HCT116 (cell line): ENCODE measurements around the gene PSMC2. TPM values are rescaled to one million over a fixed set of nuclear protein-coding genes. Genes with fewer than 3 reads are reported as not detected.

Experiments used
- ATAC-seq: fragments of 200-7000 bp; cut with Tn5 transposase; 2 replicates; pipeline ENCODE4 v1.9.1; 2020; ENCODE audit warnings: mild to moderate bottlenecking, moderate library complexity
- BruUV-seq: library from RNA; stranded (reverse); fragments of 400-500 nt; replicated peaks from 2 replicates; lab custom pipeline; 2021; lab: Mats Ljungman, UMichigan
- CTCF ChIA-PET: fragments of 300-600 bp; sonication (Branson Sonifier 250); formaldehyde crosslinking; loops from one replicate; lab custom pipeline; 2021; ENCODE audit warnings: antibody characterized with exemption; lab: Charles Lee
- POLR2A ChIA-PET: fragments of 300-600, 350-600 bp; sonication (Branson Sonifier 250); formaldehyde crosslinking; loops from one replicate; lab custom pipeline; 2021; ENCODE audit warnings: antibody characterized with exemption; lab: Charles Lee
- RAD21 ChIA-PET, 2 experiments: fragments of 300-600 bp; sonication (Branson Sonifier 250); formaldehyde crosslinking; loops; one replicate each; lab custom pipeline; 2023; ENCODE audit warnings: low total read pairs in 2 of 2; ENCODE audit not compliant: uncharacterized antibody in 2 of 2, unreplicated experiment in 2 of 2, low non-redundant PET in 1 of 2; lab: Charles Lee
- DNase-seq: peaks from one replicate; pipeline ENCODE4 v3.0.0-alpha.2; 2010; ENCODE audit warnings: low read depth, low spot score
- H2AFZ ChIP-seq: fragments of 200-600 bp; shearing (Covaris generic), sonication (generic); 2 replicates; pipeline ENCODE4 v1.6.1; 2017; ENCODE audit warnings: low read depth, mixed run types, mixed read lengths, antibody characterized with exemption, low read length; ENCODE audit not compliant: poor library complexity, severe bottlenecking
- H3K27ac ChIP-seq: 2 replicates; pipeline ENCODE4 v1.5.1; 2012; ENCODE audit warnings: low read depth, low read length
- H3K27me3 ChIP-seq: fragments of 200-600 bp; sonication (generic); 2 replicates; pipeline ENCODE4 v1.6.1; 2016; ENCODE audit warnings: mixed run types, low read length, mixed read lengths; ENCODE audit not compliant: insufficient read depth
- H3K36me3 ChIP-seq, 2 experiments: fragments of 200-500 bp in 1 of 2; fragments of 200-600 bp in 1 of 2; sonication (Bioruptor generic) in 1 of 2; sonication (generic) in 1 of 2; 2 replicates each; pipeline versions ENCODE4 v1.5.1 to v1.6.1; 2014 to 2016; ENCODE audit warnings: low read length in 2 of 2, inconsistent platforms in 1 of 2, mixed read lengths in 1 of 2, mixed run types in 1 of 2; ENCODE audit not compliant: insufficient read depth in 2 of 2, control insufficient read depth in 1 of 2
- H3K4me1 ChIP-seq, 2 experiments: fragments of 200-600 bp in 1 of 2; sonication (generic) in 1 of 2; 2 replicates each; pipeline versions ENCODE4 v1.5.1 to v1.6.1; 2012 to 2017; ENCODE audit warnings: low read length in 2 of 2, inconsistent platforms in 1 of 2, mild to moderate bottlenecking in 1 of 2, mixed read lengths in 1 of 2, mixed run types in 1 of 2, moderate library complexity in 1 of 2; ENCODE audit not compliant: insufficient read depth in 2 of 2, control insufficient read depth in 1 of 2
- H3K4me2 ChIP-seq: fragments of 200-600 bp; sonication (generic); 2 replicates; pipeline ENCODE4 v1.6.1; 2017; ENCODE audit warnings: mixed run types, low read length, mixed read lengths
- H3K4me3 ChIP-seq, 2 experiments: fragments of 200-600 bp in 1 of 2; sonication (generic) in 1 of 2; replicated peaks in 1 of 2; 2 replicates each; pipeline ENCODE4 v1.5.1; 2011 to 2016; ENCODE audit warnings: low read length in 2 of 2, control low read depth in 1 of 2, low read depth in 1 of 2, mild to moderate bottlenecking in 1 of 2, mixed read lengths in 1 of 2, mixed run types in 1 of 2
- H3K79me2 ChIP-seq: fragments of 200-600 bp; sonication (generic); 2 replicates; pipeline ENCODE4 v1.6.1; 2017; ENCODE audit warnings: mild to moderate bottlenecking, mixed run types, low read length, moderate library complexity, mixed read lengths; ENCODE audit not compliant: insufficient read depth
- H3K9ac ChIP-seq: fragments of 200-600 bp; sonication (generic); 2 replicates; pipeline ENCODE4 v1.6.1; 2016; ENCODE audit warnings: low read length, mixed read lengths
- H3K9me2 ChIP-seq: fragments of 200-600 bp; sonication (generic), shearing (Covaris generic); 2 replicates; pipeline ENCODE4 v1.6.1; 2017; ENCODE audit warnings: mixed run types, mild to moderate bottlenecking, moderate library complexity; ENCODE audit not compliant: insufficient read depth
- H3K9me3 ChIP-seq, 2 experiments: fragments of 200-500 bp in 1 of 2; fragments of 200-600 bp in 1 of 2; sonication (Bioruptor generic) in 1 of 2; sonication (generic) in 1 of 2; 2 replicates each; pipeline ENCODE4 v1.6.1; 2014 to 2017; ENCODE audit warnings: low read length in 2 of 2, mixed read lengths in 2 of 2, inconsistent platforms in 1 of 2, low read depth in 1 of 2, mild to moderate bottlenecking in 1 of 2, mixed run types in 1 of 2, moderate library complexity in 1 of 2; ENCODE audit not compliant: control insufficient read depth in 1 of 2, insufficient read depth in 1 of 2
- H4K20me1 ChIP-seq: fragments of 200-600 bp; sonication (generic), shearing (Covaris generic); 2 replicates; pipeline ENCODE4 v1.6.1; 2017; ENCODE audit warnings: mixed run types, mild to moderate bottlenecking, moderate library complexity; ENCODE audit not compliant: insufficient read depth
- CBX3 ChIP-seq: IDR thresholded peaks from 2 replicates; pipeline ENCODE4 v1.6.1; 2012; ENCODE audit warnings: low read depth
- EGR1 ChIP-seq: IDR thresholded peaks from 2 replicates; pipeline ENCODE4 v1.6.1; 2012; ENCODE audit warnings: low read depth
- EZH2phosphoT487 ChIP-seq: fragments of 200-600 bp; IDR thresholded peaks from 2 replicates; pipeline ENCODE4 v1.6.1; 2018; ENCODE audit warnings: antibody characterized with exemption, borderline replicate concordance
- FOSL1 ChIP-seq: IDR thresholded peaks from 2 replicates; pipeline ENCODE4 v1.6.1; 2012; ENCODE audit warnings: low read depth
- POLR2A ChIP-seq: IDR thresholded peaks from 2 replicates; pipeline ENCODE4 v1.7.0; 2011; ENCODE audit warnings: borderline replicate concordance; ENCODE audit not compliant: insufficient read depth, insufficient read length; ENCODE audit errors: extremely low read depth
- POLR2AphosphoS5 ChIP-seq: IDR thresholded peaks from 2 replicates; pipeline ENCODE4 v1.6.1; 2011; ENCODE audit warnings: mild to moderate bottlenecking, low read depth, low read length, moderate library complexity
- RAD21 ChIP-seq: IDR thresholded peaks from 2 replicates; pipeline ENCODE4 v1.6.1; 2012; ENCODE audit warnings: low read depth, mild to moderate bottlenecking
- SIN3A ChIP-seq: IDR thresholded peaks from 2 replicates; pipeline ENCODE4 v1.6.1; 2012; ENCODE audit warnings: low read depth
- TCF7L2 ChIP-seq: IDR thresholded peaks from 2 replicates; pipeline ENCODE4 v1.7.0; 2011; ENCODE audit warnings: borderline replicate concordance, inconsistent platforms; ENCODE audit not compliant: insufficient read depth, insufficient read length; ENCODE audit errors: extremely low read depth
- ZFX ChIP-seq: fragments of 450-650 bp; IDR thresholded peaks from 2 replicates; pipeline ENCODE4 v1.6.1; 2017
- intact Hi-C: fragments of 100-400 bp; cut with micrococcal nuclease; formaldehyde crosslinking; loops from 2 replicates; pipeline ENCODE4 v1.10.0; 2022
- total RNA-seq: library from RNA; stranded (reverse); gene quantifications from one replicate; pipeline ENCODE4 v1.2.1, GENCODE V29; 2021; ENCODE audit not compliant: unreplicated experiment
- TF ChIP-seq, protein P1 (sequence below): IDR thresholded peaks from 2 replicates; pipeline ENCODE4 v1.6.1; 2011; ENCODE audit warnings: mild to moderate bottlenecking, low read length, moderate library complexity; ENCODE audit not compliant: insufficient replicate concordance; ENCODE audit errors: extremely low read depth
- TF ChIP-seq, protein P2 (sequence below): IDR thresholded peaks from 2 replicates; pipeline ENCODE4 v1.6.1; 2012; ENCODE audit warnings: low read depth

PSMC2 gene
- total RNA-seq, 1 experiment from 2014 or later = 121 TPM

DNA sequence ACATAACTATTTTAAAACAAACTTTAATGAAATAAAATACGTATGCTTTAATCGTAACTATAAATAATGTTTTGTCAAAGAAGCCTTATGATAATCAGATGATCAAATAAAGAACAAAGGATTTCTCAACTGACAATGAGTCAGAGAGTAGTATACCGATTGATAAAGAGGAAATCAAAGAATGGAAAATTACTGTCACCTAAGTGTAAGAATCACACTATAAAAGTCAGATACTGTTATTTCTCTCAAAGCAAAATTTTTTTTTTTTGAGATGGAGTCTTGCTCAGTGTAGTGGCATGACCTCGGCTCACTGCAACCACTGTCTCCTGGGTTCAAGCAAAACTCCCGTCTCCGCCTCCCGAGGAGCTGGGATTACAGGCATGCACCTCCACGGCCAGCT, 21.7 kb upstream of the PSMC2 start:
- Histone ChIP-seq H3K4me2 (no peak overlapping the region), H3K9me3 (no peaks in the 10 kb centered on the region), H3K9me2 (no peaks in the 10 kb centered on the region), H3K4me1 (no peaks in the 10 kb centered on the region), H3K9ac (no peak overlapping the region), H3K27me3 (no peaks in the 10 kb centered on the region), H2AFZ (no peak overlapping the region), H3K79me2 (peaks cover 72% of the 10 kb centered on the region), H4K20me1 (peaks cover 14% of the 10 kb centered on the region; the same call in 1 of the 2 replicates), H3K27ac (no peak overlapping the region), H3K36me3 (peaks cover 38 to 42% of the 10 kb centered on the region in 2 experiments), H3K4me3 (no peak overlapping the region)
- intact Hi-C loops = no loop called here
- ChIA-PET RAD21 (no interaction called here), POLR2A (no interaction called here), CTCF (no interaction called here)
- ATAC-seq = no peak
- no TSS peak for BruUV-seq
- TF ChIP-seq POLR2A = no peak
- DNase-seq = no peak

DNA sequence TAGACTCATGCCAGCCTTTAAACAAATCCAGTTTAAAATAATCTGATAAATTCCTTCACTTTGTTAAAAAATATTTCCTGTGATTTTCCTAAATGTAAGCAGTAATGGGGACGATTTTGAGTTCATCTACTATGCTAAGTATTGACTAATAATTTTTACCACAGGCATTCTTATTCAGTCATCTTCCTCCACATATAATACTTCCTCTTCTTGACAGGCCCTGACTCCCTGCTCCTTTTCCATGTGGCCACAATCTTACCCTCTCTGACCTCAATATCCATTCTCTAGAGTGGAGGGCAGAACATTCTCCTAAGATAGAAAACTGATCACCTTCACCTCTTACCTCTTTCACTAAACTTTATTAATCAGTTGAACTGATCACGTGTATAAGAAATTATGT, 10.7 kb upstream of the PSMC2 start:
- POLR2A ChIA-PET = no interaction called here
- TF ChIP-seq, protein P1, sequence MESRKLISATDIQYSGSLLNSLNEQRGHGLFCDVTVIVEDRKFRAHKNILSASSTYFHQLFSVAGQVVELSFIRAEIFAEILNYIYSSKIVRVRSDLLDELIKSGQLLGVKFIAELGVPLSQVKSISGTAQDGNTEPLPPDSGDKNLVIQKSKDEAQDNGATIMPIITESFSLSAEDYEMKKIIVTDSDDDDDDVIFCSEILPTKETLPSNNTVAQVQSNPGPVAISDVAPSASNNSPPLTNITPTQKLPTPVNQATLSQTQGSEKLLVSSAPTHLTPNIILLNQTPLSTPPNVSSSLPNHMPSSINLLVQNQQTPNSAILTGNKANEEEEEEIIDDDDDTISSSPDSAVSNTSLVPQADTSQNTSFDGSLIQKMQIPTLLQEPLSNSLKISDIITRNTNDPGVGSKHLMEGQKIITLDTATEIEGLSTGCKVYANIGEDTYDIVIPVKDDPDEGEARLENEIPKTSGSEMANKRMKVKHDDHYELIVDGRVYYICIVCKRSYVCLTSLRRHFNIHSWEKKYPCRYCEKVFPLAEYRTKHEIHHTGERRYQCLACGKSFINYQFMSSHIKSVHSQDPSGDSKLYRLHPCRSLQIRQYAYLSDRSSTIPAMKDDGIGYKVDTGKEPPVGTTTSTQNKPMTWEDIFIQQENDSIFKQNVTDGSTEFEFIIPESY = no peak
- TF ChIP-seq SIN3A (no peak), CBX3 (no peak), ZFX (no peak), EGR1 (no peak), POLR2AphosphoS5 (no peak), RAD21 (no peak), EZH2phosphoT487 (no peak), FOSL1 (no peak), TCF7L2 (no peak)
- TF ChIP-seq, protein P2, sequence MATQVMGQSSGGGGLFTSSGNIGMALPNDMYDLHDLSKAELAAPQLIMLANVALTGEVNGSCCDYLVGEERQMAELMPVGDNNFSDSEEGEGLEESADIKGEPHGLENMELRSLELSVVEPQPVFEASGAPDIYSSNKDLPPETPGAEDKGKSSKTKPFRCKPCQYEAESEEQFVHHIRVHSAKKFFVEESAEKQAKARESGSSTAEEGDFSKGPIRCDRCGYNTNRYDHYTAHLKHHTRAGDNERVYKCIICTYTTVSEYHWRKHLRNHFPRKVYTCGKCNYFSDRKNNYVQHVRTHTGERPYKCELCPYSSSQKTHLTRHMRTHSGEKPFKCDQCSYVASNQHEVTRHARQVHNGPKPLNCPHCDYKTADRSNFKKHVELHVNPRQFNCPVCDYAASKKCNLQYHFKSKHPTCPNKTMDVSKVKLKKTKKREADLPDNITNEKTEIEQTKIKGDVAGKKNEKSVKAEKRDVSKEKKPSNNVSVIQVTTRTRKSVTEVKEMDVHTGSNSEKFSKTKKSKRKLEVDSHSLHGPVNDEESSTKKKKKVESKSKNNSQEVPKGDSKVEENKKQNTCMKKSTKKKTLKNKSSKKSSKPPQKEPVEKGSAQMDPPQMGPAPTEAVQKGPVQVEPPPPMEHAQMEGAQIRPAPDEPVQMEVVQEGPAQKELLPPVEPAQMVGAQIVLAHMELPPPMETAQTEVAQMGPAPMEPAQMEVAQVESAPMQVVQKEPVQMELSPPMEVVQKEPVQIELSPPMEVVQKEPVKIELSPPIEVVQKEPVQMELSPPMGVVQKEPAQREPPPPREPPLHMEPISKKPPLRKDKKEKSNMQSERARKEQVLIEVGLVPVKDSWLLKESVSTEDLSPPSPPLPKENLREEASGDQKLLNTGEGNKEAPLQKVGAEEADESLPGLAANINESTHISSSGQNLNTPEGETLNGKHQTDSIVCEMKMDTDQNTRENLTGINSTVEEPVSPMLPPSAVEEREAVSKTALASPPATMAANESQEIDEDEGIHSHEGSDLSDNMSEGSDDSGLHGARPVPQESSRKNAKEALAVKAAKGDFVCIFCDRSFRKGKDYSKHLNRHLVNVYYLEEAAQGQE = no peak

More for the DNA sequence above, 10.7 kb upstream of the PSMC2 start:
- H3K27me3 ChIP-seq = no peaks in the 10 kb centered on the region
- no peaks in the 10 kb centered on the region for H3K4me1 ChIP-seq
- peaks cover 47 to 58% of the 10 kb centered on the region in 2 experiments for H3K36me3 ChIP-seq
- H2AFZ ChIP-seq = no peak overlapping the region
- ChIA-PET CTCF (no interaction called here), RAD21 (no interaction called here)
- no peak overlapping the region for H3K9ac ChIP-seq
- H3K9me2 ChIP-seq = no peaks in the 10 kb centered on the region
- intact Hi-C loops = no loop called here
- no peak overlapping the region for H3K4me2 ChIP-seq
- ATAC-seq (no peak), DNase-seq (no peak)
- H3K27ac ChIP-seq = no peak overlapping the region
- H4K20me1 ChIP-seq = no peaks in the 10 kb centered on the region
- H3K4me3 ChIP-seq = no peak overlapping the region
- H3K9me3 ChIP-seq = no peaks in the 10 kb centered on the region
- no TSS peak for BruUV-seq
- peaks cover 99% of the 10 kb centered on the region for H3K79me2 ChIP-seq
